GM21737 (cell line): ENCODE data around the gene TAS2R50.

Experiments
- ATAC-seq: cut with Tn5 transposase; IDR thresholded peaks from one replicate; pipeline ENCODE4 v1.9.1; 2021; ENCODE audit warnings: mild to moderate bottlenecking, moderate library complexity; ENCODE audit not compliant: unreplicated experiment

The TAS2R50 gene, protein sequence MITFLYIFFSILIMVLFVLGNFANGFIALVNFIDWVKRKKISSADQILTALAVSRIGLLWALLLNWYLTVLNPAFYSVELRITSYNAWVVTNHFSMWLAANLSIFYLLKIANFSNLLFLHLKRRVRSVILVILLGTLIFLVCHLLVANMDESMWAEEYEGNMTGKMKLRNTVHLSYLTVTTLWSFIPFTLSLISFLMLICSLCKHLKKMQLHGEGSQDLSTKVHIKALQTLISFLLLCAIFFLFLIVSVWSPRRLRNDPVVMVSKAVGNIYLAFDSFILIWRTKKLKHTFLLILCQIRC

GRCh38 chr12:10986812-10987211 lies at the start of gene TAS2R50:
Gene TAS2R50 (minus strand): TSS chr12:10986912. CDS start chr12:10986860, 52 bp downstream.
- no peak for ATAC-seq

DNA sequence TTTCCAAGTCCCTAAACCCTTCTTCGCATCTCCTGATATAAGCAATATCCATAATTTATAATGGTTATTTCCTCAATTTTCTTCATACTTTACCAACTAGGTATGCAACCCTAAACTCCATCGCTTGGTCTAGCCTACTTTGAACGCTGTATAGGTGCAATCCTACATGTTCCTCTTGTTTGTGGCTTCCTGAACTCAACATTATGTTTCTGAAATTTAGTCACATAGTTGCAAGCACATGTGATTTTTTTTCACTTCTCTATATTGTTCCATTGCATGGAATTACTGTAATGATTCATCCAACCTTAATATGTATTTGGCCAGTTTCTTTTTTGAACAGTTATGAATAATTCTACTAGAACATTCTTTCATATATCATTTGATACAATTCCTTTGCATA lies 47.2 kb upstream of the TAS2R50 start:
- ATAC-seq, result peak; percentile 72

- ATAC-seq, result no peak
Measured at GRCh38 chr12:11031307-11031706, 44.6 kb upstream of the TAS2R50 start, which contains the start of gene TAS2R31. Gene TAS2R31 (minus strand): TSS chr12:11031407. CDS start chr12:11031335, 72 bp downstream.

DNA sequence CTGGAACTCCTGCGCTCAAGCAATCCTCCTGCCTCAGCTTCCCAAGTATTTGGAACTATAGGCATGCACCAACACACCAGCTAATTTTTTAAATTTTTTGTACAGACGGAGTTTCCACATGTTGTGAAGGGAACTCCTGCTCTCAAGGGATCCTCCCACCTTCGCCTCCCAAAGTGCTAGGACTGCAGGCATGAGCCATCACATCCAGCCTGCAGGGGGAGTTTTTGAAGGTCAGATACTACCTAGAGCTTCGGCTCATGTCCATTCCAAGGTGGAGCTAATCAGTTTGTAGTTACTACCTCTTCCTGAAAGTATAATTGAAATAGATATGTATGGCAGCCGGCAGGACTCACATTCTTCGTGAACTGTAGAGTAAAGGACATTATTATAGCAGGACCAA lies 39.4 kb upstream of the TAS2R50 start:
- no peak for ATAC-seq

DNA sequence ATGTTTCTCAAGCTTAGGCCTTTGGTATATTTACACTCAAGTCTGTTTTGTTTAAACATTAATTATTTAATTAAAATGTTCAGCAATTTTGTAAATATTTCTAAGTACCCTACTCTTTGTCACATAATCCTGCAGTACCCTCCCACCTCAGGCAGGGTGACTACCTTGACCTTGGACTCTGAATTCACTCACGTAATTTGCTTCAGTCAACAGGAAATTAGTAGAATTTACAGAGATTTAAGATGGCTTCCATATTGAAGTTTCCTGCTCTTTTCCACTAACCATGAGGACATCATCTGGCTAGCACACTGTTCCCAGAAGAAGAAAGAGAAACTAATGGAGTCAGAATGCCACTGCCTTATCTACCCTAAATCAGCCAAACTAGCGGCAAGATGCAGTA lies 36.7 kb upstream of the TAS2R50 start:
- no peak for ATAC-seq

GRCh38 chr12:11022520-11022919 lies 35.8 kb upstream of the TAS2R50 start, which contains the start of gene TAS2R19:
Gene TAS2R19 (minus strand): TSS chr12:11022620. CDS start chr12:11022571, 49 bp downstream.
- ATAC-seq, result no peak

GRCh38 chr12:11016937-11017336 lies 30.2 kb upstream of the TAS2R50 start:
- ATAC-seq, result no peak

GRCh38 chr12:11015775-11016430 lies 29.2 kb upstream of the TAS2R50 start:
- ATAC-seq, result no peak

DNA sequence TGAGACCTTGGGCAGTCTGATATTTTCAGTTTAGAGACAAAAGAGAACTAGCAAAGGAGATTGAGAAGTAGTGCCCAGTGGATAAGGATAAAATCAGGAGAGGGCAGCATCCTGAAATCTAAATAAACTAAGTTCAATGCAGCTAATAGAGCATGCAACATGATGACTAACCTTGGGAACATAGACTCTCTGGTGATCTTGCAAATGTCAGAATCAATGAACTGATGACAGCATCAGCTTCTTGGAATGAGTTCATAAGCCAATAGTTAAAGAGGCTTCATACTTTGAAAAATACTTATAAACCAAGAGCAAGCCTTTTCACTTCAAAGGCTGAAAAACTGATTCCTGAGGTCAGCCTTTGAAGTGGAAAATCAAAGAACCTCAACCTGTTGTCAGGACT lies 27.5 kb upstream of the TAS2R50 start:
- ATAC-seq, result no peak

GRCh38 chr12:11007608-11008007 lies 20.9 kb upstream of the TAS2R50 start:
- no peak for ATAC-seq

DNA sequence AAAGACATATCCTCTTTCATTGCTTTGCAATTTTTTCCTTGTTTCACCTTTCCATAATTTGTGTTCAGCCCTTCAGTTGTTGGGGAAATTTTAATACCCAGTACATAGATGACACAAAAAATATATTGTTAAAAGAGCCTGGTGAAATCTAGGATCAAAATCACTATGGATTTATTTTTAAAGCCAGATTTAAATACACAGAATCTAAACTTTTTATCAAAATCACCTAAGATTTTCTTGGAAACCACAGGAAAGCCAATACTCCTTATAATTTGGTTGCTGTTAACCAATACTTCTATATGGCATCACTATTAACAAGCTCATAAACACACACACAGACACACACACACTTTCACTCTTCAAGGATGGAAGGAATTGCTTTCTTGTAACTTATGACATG lies 11.5 kb upstream of the TAS2R50 start, which contains the start of gene TAS2R20:
Gene TAS2R20, minus strand, starts transcription at position 101 of the 400 bp plus-strand sequence. CDS start 429 bp downstream, outside the sequence.
- no peak for ATAC-seq

GRCh38 chr12:10994307-10994706 lies 7.6 kb upstream of the TAS2R50 start:
- no peak for ATAC-seq

DNA sequence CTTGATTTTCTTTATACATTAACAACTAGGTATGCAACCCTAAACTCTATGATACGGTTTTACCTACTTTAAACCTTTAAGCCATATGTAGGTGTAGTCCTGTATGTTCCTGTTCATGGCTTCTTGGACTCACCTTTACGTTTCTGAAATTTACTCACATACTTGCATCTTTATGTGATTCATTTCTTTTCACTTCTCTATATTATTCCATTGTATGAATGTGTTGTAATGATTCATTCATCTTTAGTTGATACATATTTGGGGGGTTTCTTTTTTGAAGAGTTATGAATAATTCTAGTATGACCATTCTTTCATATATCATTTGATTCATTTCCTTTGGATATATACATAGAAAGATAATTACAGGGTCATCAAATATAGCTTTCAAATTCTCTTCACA lies 2.4 kb upstream of the TAS2R50 start:
- ATAC-seq, result no peak

- no peak for ATAC-seq
Measured at GRCh38 chr12:10982244-10982643, 4.5 kb downstream of the TAS2R50 start.

- no peak for ATAC-seq
Measured at GRCh38 chr12:10974965-10975364, 11.7 kb downstream of the TAS2R50 start.

DNA sequence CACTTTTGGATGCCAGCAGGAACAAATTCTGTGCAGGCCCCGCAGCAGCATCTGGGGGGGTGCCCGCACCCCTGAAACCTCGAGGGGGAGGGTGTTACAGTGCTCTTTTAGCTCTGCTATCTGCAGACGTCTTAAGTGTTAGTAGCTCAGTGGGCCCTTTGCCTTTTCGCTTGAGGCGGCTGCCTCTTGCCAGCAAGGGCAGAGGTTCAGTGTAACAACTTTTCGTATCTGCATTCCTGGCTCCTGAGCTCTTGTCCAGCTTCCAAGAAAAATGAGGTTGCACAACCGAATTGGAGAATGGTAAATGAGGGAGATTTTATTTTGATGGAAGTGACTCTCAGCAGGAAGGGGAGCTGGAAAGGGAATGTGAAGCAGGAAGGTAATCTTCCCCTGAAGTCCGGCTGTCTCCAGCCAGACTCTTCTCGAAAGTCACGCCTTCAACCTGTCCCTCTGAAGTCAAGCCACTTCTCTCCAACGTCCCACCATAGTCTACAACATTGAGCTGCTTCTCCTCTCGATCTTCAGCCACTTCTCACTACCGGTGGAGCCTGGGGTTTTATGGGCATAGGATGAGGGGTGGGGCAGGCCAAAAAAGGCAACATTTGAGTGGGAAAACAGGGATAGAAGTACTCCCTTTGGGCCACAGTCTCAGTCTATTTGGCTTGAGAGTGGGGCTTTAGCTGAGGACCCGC lies 17.8 kb downstream of the TAS2R50 start:
- ATAC-seq, result no peak

DNA sequence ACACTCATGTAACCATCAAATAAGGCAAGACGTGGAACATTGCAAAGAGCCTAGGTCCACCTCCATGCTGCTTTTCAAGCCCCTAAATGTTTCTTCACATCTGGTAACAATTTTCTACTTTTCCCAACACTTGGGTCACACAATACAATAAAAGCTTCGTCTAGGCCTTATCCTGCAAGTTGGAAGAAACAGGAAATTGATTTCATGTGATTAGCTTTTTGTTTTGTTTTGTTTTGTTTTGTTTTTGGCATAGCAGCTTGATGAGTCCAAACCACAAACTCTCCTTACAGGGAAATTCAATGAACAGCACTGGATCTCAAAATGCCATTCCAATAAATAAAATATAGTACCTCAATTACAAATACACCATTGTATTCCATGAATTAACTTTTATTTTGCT lies 19.3 kb downstream of the TAS2R50 start:
- no peak for ATAC-seq

DNA sequence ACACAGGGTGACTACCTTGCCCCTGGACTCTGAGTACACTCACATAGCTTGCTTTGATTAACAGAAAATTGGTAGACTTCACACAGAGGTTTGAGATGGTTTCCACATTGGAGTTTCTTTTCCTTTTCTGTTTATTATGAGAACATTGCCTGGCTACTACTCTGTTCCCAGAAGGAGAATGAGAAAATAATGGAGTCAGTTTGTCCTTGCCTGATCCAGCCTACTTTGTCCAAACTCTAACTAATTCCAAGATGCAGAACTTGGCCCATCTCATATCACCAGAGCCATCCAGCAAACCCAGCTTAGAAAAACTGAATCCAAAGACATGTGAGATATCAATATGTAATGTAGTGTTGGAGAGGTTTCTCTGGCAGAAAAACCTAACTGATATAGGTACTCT lies 20.4 kb downstream of the TAS2R50 start:
- no peak for ATAC-seq

DNA sequence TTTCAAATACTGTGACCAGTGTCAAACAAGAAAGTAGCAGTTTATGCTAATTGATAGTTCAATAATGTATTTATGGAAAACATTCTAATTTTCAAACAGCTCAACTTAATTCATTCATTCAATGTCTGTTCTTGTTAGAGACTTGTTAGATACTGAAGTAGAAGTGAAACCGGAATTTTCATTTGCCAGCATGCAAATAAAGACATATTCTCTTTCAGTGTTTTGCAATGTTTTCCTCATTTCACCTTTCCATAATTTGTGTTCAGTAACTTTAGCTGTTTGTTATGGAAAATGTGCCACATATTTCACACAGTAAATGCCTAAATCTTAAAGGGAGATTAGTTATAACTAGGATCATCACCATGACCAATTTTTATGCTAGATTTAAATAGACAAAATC lies 21.2 kb downstream of the TAS2R50 start:
- ATAC-seq, result no peak

GRCh38 chr12:10960211-10960610 lies 26.5 kb downstream of the TAS2R50 start:
- ATAC-seq, result no peak

GRCh38 chr12:10959804-10960203 lies 26.9 kb downstream of the TAS2R50 start:
- ATAC-seq, result no peak

GRCh38 chr12:10957741-10958140 lies 29.0 kb downstream of the TAS2R50 start:
- no peak for ATAC-seq
